ENCODE results near the gene GKN2. TPM values are rescaled to one million over a fixed set of nuclear protein-coding genes. Genes with fewer than 3 reads are reported as not detected.

The GKN2 gene
- total RNA-seq, 1 donor from 2014 or later: 77.2 TPM

GRCh38 chr2:68993660-68994059 lies 41.0 kb upstream of the GKN2 start:
- Histone ChIP-seq H3K4me3 (no peak overlapping the region), H3K4me1 (no peaks in the 10 kb centered on the region), H3K36me3 (no peaks in the 10 kb centered on the region), H3K9me3 (no peaks in the 10 kb centered on the region), H3K27ac (no peak overlapping the region), H3K27me3 (no peaks in the 10 kb centered on the region)
- intact Hi-C loops (cut with DNase I): no loop called here
- ATAC-seq (no peak), DNase-seq (no peak)
- TF ChIP-seq CTCF (IDR thresholded peaks at IDR 0.05): no peak

- Histone ChIP-seq H3K4me1 (no peaks in the 10 kb centered on the region), H3K9me3 (no peaks in the 10 kb centered on the region), H3K27me3 (no peaks in the 10 kb centered on the region), H3K36me3 (no peaks in the 10 kb centered on the region), H3K27ac (no peak overlapping the region), H3K4me3 (no peak overlapping the region)
- DNase-seq (no peak), ATAC-seq (no peak)
- TF ChIP-seq CTCF (IDR thresholded peaks at IDR 0.05): no peak
- intact Hi-C loops (cut with DNase I): no loop called here
These were observed 40.2 kb upstream of the GKN2 start for GRCh38 chr2:68992933-68993332.

- DNase-seq: no peak
- TF ChIP-seq CTCF (IDR thresholded peaks at IDR 0.05): no peak
- no peak overlapping the region for H3K27ac ChIP-seq
- H3K27me3 ChIP-seq: no peaks in the 10 kb centered on the region
- no peaks in the 10 kb centered on the region for H3K9me3 ChIP-seq
- no peaks in the 10 kb centered on the region for H3K4me1 ChIP-seq
- no peaks in the 10 kb centered on the region for H3K36me3 ChIP-seq
- no peak for ATAC-seq
- no peak overlapping the region for H3K4me3 ChIP-seq
- intact Hi-C loops (cut with DNase I): no loop called here
These were observed 39.6 kb upstream of the GKN2 start for GRCh38 chr2:68992341-68992740.

- ATAC-seq (no peak), DNase-seq (no peak)
- H3K4me1 ChIP-seq: no peaks in the 10 kb centered on the region
- H3K4me3 ChIP-seq: no peak overlapping the region
- no peak for TF ChIP-seq CTCF (IDR thresholded peaks at IDR 0.05)
- no peaks in the 10 kb centered on the region for H3K27me3 ChIP-seq
- intact Hi-C loops (cut with DNase I): no loop called here
- no peaks in the 10 kb centered on the region for H3K9me3 ChIP-seq
- H3K27ac ChIP-seq: no peak overlapping the region
- no peaks in the 10 kb centered on the region for H3K36me3 ChIP-seq
These were observed 36.3 kb upstream of the GKN2 start for GRCh38 chr2:68989035-68989434.

GRCh38 chr2:68987021-68987503 lies 34.4 kb upstream of the GKN2 start:
- no peak overlapping the region for H3K4me3 ChIP-seq
- no peak for TF ChIP-seq CTCF (IDR thresholded peaks at IDR 0.05)
- ATAC-seq (no peak), DNase-seq (no peak)
- H3K9me3 ChIP-seq: no peaks in the 10 kb centered on the region
- H3K36me3 ChIP-seq: no peaks in the 10 kb centered on the region
- H3K27me3 ChIP-seq: no peaks in the 10 kb centered on the region
- intact Hi-C loops (cut with DNase I): no loop called here
- H3K4me1 ChIP-seq: no peaks in the 10 kb centered on the region
- no peak overlapping the region for H3K27ac ChIP-seq

GRCh38 chr2:68980956-68981355 lies 28.3 kb upstream of the GKN2 start:
- ATAC-seq (peak; percentile 46), DNase-seq (no peak)
- H3K4me1 ChIP-seq: no peaks in the 10 kb centered on the region
- no peak for TF ChIP-seq CTCF (IDR thresholded peaks at IDR 0.05)
- peaks cover 4% of the 10 kb centered on the region for H3K27me3 ChIP-seq
- no peaks in the 10 kb centered on the region for H3K9me3 ChIP-seq
- H3K36me3 ChIP-seq: no peaks in the 10 kb centered on the region
- H3K4me3 ChIP-seq: no peak overlapping the region
- intact Hi-C loops (cut with DNase I): no loop called here
- no peak overlapping the region for H3K27ac ChIP-seq
